H1 (cell line): ENCODE data around the gene SSR1. TPM values are rescaled to one million over a fixed set of nuclear protein-coding genes. Genes with fewer than 3 reads are reported as not detected.

Source experiments
- CTCF ChIA-PET: fragments of 300-600 bp; sonication (Branson Sonifier 250); formaldehyde crosslinking; loops from one replicate; lab custom pipeline; 2021; ENCODE audit not compliant: partially characterized antibody; lab: Charles Lee
- POLR2A ChIA-PET: fragments of 300-600 bp; sonication (Branson Sonifier 250); formaldehyde crosslinking; loops from one replicate; lab custom pipeline; 2021; ENCODE audit warnings: inconsistent platforms; ENCODE audit not compliant: partially characterized antibody; lab: Charles Lee
- DNase-seq, 2 experiments: peaks; one replicate each; pipeline versions ENCODE4 v3.0.0 to v3.0.0-alpha.2; 2010 to 2022; ENCODE audit warnings: low spot score in 2 of 2, low read depth in 1 of 2, mixed read lengths in 1 of 2
- FAIRE-seq: peaks from 2 replicates; lab custom pipeline; 2011; peaks lifted over from hg19 to GRCh38; lab: Jason Lieb, UNC
- H2AFZ ChIP-seq: 2 replicates; pipeline ENCODE4 v1.8.1; 2012; ENCODE audit warnings: low read length, inconsistent platforms
- H2AK5ac ChIP-seq: 2 replicates; pipeline ENCODE4 v1.6.1; 2013; ENCODE audit warnings: low read depth, low read length
- H2BK120ac ChIP-seq: replicated peaks from 2 replicates; pipeline ENCODE3; 2013; ENCODE audit warnings: low read depth, low read length, inconsistent platforms
- H2BK12ac ChIP-seq: 2 replicates; pipeline ENCODE4 v1.6.1; 2013; ENCODE audit warnings: low read depth, low read length
- H2BK15ac ChIP-seq: 2 replicates; pipeline ENCODE4 v1.6.1; 2013; ENCODE audit warnings: low read length
- H2BK20ac ChIP-seq: 2 replicates; pipeline ENCODE4 v1.6.1; 2013; ENCODE audit warnings: low read length
- H2BK5ac ChIP-seq: 2 replicates; pipeline ENCODE4 v1.6.1; 2013; ENCODE audit warnings: low read depth, low read length
- H3K14ac ChIP-seq: 2 replicates; pipeline ENCODE4 v1.6.1; 2013; ENCODE audit warnings: inconsistent platforms; ENCODE audit not compliant: insufficient read length
- H3K18ac ChIP-seq: 2 replicates; pipeline ENCODE4 v1.6.1; 2013; ENCODE audit warnings: low read length; ENCODE audit errors: extremely low read depth
- H3K23ac ChIP-seq: 2 replicates; pipeline ENCODE4 v1.6.1; 2013; ENCODE audit warnings: inconsistent platforms; ENCODE audit not compliant: insufficient read length
- H3K23me2 ChIP-seq: 2 replicates; pipeline ENCODE4 v1.6.1; 2013; ENCODE audit warnings: low read depth, low read length
- H3K27ac ChIP-seq: 2 replicates; pipeline ENCODE4 v1.6.1; 2011; ENCODE audit warnings: low read depth, low read length, inconsistent platforms
- H3K27me3 ChIP-seq, 4 experiments: replicated peaks in 1 of 4; 1 replicate in 1 of 4; 2 replicates in 3 of 4; pipeline versions ENCODE4 v1.6.1 to v1.8.1; 2011 to 2013; ENCODE audit warnings: low read length in 3 of 4, mild to moderate bottlenecking in 3 of 4, inconsistent platforms in 2 of 4, mixed read lengths in 2 of 4, moderate library complexity in 1 of 4; ENCODE audit not compliant: control insufficient read depth in 3 of 4, insufficient read depth in 3 of 4; ENCODE audit errors: extremely low read depth in 1 of 4
- H3K36me3 ChIP-seq, 4 experiments: 2 replicates each; pipeline versions ENCODE4 v1.6.1 to v1.8.1; 2011 to 2013; ENCODE audit warnings: mild to moderate bottlenecking in 4 of 4, low read length in 3 of 4, moderate library complexity in 2 of 4, control low read depth in 1 of 4, inconsistent platforms in 1 of 4; ENCODE audit not compliant: insufficient read depth in 4 of 4, control insufficient read depth in 2 of 4
- H3K4ac ChIP-seq: replicated peaks from 2 replicates; pipeline ENCODE3; 2013; ENCODE audit warnings: low read length, low read depth, mixed read lengths, inconsistent platforms; ENCODE audit not compliant: insufficient read length
- H3K4me1 ChIP-seq, 4 experiments: replicated peaks in 1 of 4; 1 replicate in 1 of 4; 2 replicates in 3 of 4; pipeline versions ENCODE4 v1.6.1 to v1.8.1; 2011 to 2013; ENCODE audit warnings: low read length in 3 of 4, inconsistent platforms in 2 of 4, mixed read lengths in 1 of 4; ENCODE audit not compliant: insufficient read depth in 4 of 4, control insufficient read depth in 3 of 4
- H3K4me2 ChIP-seq, 2 experiments: 2 replicates each; pipeline versions ENCODE4 v1.6.1 to v1.8.1; 2011 to 2013; ENCODE audit warnings: low read depth in 2 of 2, low read length in 2 of 2, control low read depth in 1 of 2, inconsistent platforms in 1 of 2, mild to moderate bottlenecking in 1 of 2; ENCODE audit not compliant: insufficient read depth in 1 of 2
- H3K4me3 ChIP-seq, 4 experiments: fragments of 200-600, 300-600 bp in 1 of 4; sonication (generic), shearing (Covaris generic), sonication (Bioruptor Twin) in 1 of 4; 2 replicates each; pipeline versions ENCODE4 v1.5.1 to v1.8.1; 2011 to 2016; ENCODE audit warnings: low read length in 4 of 4, low read depth in 3 of 4, control low read depth in 2 of 4, inconsistent platforms in 2 of 4, mild to moderate bottlenecking in 2 of 4, mixed read lengths in 1 of 4, moderate library complexity in 1 of 4; ENCODE audit not compliant: insufficient read depth in 2 of 4; ENCODE audit errors: extremely low read depth in 1 of 4
- H3K56ac ChIP-seq: replicated peaks from 2 replicates; pipeline ENCODE3; 2013; ENCODE audit warnings: low read depth, mild to moderate bottlenecking, mixed read lengths, low read length, inconsistent platforms; ENCODE audit not compliant: insufficient read length
- H3K79me1 ChIP-seq: 2 replicates; pipeline ENCODE4 v1.6.1; 2013; ENCODE audit warnings: low read depth, low read length, control low read depth
- H3K79me2 ChIP-seq, 2 experiments: 2 replicates each; pipeline versions ENCODE4 v1.6.1 to v1.8.1; 2012 to 2013; ENCODE audit warnings: low read length in 2 of 2, mild to moderate bottlenecking in 2 of 2, inconsistent platforms in 1 of 2; ENCODE audit not compliant: insufficient read depth in 2 of 2, control insufficient read depth in 1 of 2
- H3K9ac ChIP-seq, 4 experiments: replicated peaks in 1 of 4; 1 replicate in 1 of 4; 2 replicates in 3 of 4; pipeline versions ENCODE4 v1.6.1 to v1.8.1; 2011 to 2013; ENCODE audit warnings: low read depth in 3 of 4, low read length in 3 of 4, control low read depth in 2 of 4, mild to moderate bottlenecking in 2 of 4, moderate library complexity in 2 of 4, inconsistent platforms in 1 of 4; ENCODE audit errors: extremely low read depth in 1 of 4
- H3K9me3 ChIP-seq, 2 experiments: 2 replicates each; pipeline versions ENCODE4 v1.6.1 to v1.8.1; 2012 to 2013; ENCODE audit warnings: mild to moderate bottlenecking in 2 of 2, moderate library complexity in 2 of 2, control low read depth in 1 of 2, inconsistent platforms in 1 of 2, low read depth in 1 of 2, low read length in 1 of 2, mixed read lengths in 1 of 2; ENCODE audit not compliant: insufficient read depth in 2 of 2
- H4K20me1 ChIP-seq, 2 experiments: replicated peaks in 1 of 2; 2 replicates each; pipeline versions ENCODE3 to v1.8.1; 2011 to 2013; ENCODE audit warnings: inconsistent platforms in 2 of 2, low read length in 2 of 2, mild to moderate bottlenecking in 1 of 2; ENCODE audit not compliant: insufficient read depth in 2 of 2, control insufficient read depth in 1 of 2
- H4K5ac ChIP-seq: 2 replicates; pipeline ENCODE4 v1.6.1; 2013; ENCODE audit warnings: low read length, low read depth, mixed read lengths, inconsistent platforms; ENCODE audit not compliant: insufficient read length
- H4K8ac ChIP-seq: 2 replicates; pipeline ENCODE4 v1.8.0; 2013; ENCODE audit warnings: mild to moderate bottlenecking, moderate library complexity, low read length, inconsistent platforms; ENCODE audit not compliant: insufficient read depth; ENCODE audit errors: extremely low read depth
- H4K91ac ChIP-seq: replicated peaks from 2 replicates; pipeline ENCODE3; 2013; ENCODE audit warnings: low read length, mixed read lengths, inconsistent platforms; ENCODE audit not compliant: insufficient read length
- CBX8 ChIP-seq: fragments of 300-800, 300-1000 bp; sonication (generic); IDR thresholded peaks from 2 replicates; pipeline ENCODE4 v1.7.1; 2016; ENCODE audit warnings: low read depth, low read length, borderline replicate concordance
- KDM1A ChIP-seq: fragments of 200-600, 300-600 bp; sonication (generic); IDR thresholded peaks from 2 replicates; pipeline ENCODE4 v1.7.1; 2016; ENCODE audit warnings: mild to moderate bottlenecking, low read length, borderline replicate concordance
- RBBP5 ChIP-seq: IDR thresholded peaks from 2 replicates; pipeline ENCODE4 v1.7.1; 2012; ENCODE audit warnings: low read depth, mild to moderate bottlenecking, inconsistent platforms, low read length, moderate library complexity, borderline replicate concordance
- SP1 ChIP-seq: IDR thresholded peaks from 2 replicates; pipeline ENCODE4 v1.6.1; 2011; ENCODE audit warnings: low read depth, low read length
- WGBS, 2 experiments: shearing (Covaris generic) in 1 of 2; methylation state at CpG; one replicate each; pipeline versions ENCODE4 v1.1.6 to v1.1.7; 2013 to 2015; ENCODE audit warnings: low lambda C conversion rate in 2 of 2, mixed read lengths in 2 of 2, inconsistent platforms in 1 of 2, low coverage in 1 of 2, missing lambda C conversion rate in 1 of 2; ENCODE audit not compliant: insufficient replicate concordance in 2 of 2, insufficient coverage in 1 of 2, insufficient read length in 1 of 2; ENCODE audit errors: extremely low coverage in 1 of 2, missing lambda C conversion rate in 1 of 2; 5-methylcytosine and 5-hydroxymethylcytosine counted together
- polyA plus RNA-seq, 7 experiments: library from polyadenylated mRNA; depleted of rRNA in 3 of 7; stranded (reverse) in 5 of 7; unstranded in 2 of 7; fragments of >200 nt in 5 of 7; fragments of 200-250 nt in 2 of 7; gene quantifications; 1 replicate in 5 of 7; 2 replicates in 1 of 7; 4 replicates in 1 of 7; pipeline versions ENCODE4 v1.2.1 to v1.2.3, GENCODE V29; 2011 to 2013; ENCODE audit warnings: missing spikeins in 2 of 7, mixed read lengths in 2 of 7
- total RNA-seq: library from RNA; stranded (reverse); fragmentation: NEBNext Ultra II Directional; extraction: Animal tissue kit (Norgen Biotek cat#: 25700); gene quantifications from 2 replicates; pipeline ENCODE4 v1.2.1, GENCODE V29; 2021

Gene SSR1
- total and polyA plus RNA-seq, 2 of the 8 experiments (the other 6 are each of a cell fraction or from before 2014, with no cell fraction given), result 26.6 to 117 TPM

DNA sequence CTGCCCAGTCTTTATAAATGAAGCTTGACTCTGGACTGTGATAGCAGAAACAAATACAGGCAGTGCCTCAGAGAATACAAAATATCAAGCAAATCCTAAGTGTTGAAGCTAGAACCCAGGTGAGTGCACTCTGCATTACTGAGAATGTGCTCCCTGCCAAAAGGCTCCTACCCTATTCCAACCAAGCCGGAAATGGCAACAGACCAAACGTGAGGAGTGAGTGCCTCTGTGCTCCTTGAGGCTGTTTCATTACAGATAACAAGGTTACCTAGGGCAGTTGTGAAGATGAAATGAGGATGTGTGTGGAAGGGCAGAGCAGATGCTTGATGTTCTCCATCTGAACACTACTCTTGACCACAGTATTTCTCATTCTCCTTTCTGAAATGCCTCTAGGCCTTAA, 29.3 kb downstream of the SSR1 start:
- peaks cover 0 to 2% of the 10 kb centered on the region in 2 experiments for H4K20me1 ChIP-seq

More for the DNA sequence above, 29.3 kb downstream of the SSR1 start:
- Histone ChIP-seq H3K79me2 (no peaks in the 10 kb centered on the region), H2BK20ac (no peak overlapping the region), H4K5ac (no peak overlapping the region), H3K4me1 (no peaks in the 10 kb centered on the region), H2BK15ac (no peak overlapping the region), H3K23ac (no peak overlapping the region), H2BK120ac (no peak overlapping the region), H4K91ac (no peak overlapping the region), H3K27me3 (no peaks in the 10 kb centered on the region), H3K56ac (no peak overlapping the region), H3K9me3 (no peaks in the 10 kb centered on the region), H3K4ac (no peak overlapping the region), H3K9ac (no peak overlapping the region), H3K18ac (no peak overlapping the region), H3K36me3 (peaks cover 0 to 27% (median 8%) of the 10 kb centered on the region in 4 experiments; a peak in 4 of 8 replicates), H3K4me3 (no peak overlapping the region), H2BK5ac (no peak overlapping the region), H2AFZ (no peak overlapping the region), H3K14ac (no peak overlapping the region), H3K27ac (no peak overlapping the region), H2AK5ac (no peak overlapping the region), H3K23me2 (no peaks in the 10 kb centered on the region), H3K79me1 (no peaks in the 10 kb centered on the region), H3K4me2 (no peak overlapping the region), H2BK12ac (no peak overlapping the region), H4K8ac (no peak overlapping the region)
- 95% methylated on average over 2 of the region's 2 CpGs; no CpG with 5 or more reads in 1 of the 2 experiments for WGBS, 2 experiments
- FAIRE-seq (no peak), DNase-seq (no peak)
- TF ChIP-seq SP1 (no peak), RBBP5 (no peak), CBX8 (no peak), KDM1A (no peak)
- POLR2A ChIA-PET, result interaction anchor here (1.3 to 2.2 kb wide), 3 partner anchors 8 to 51 kb away, joined by 3 to 8 read pairs (median 4); no protein-coding TSS in a partner anchor
- CTCF ChIA-PET, result interaction anchor here (1.3 to 4.2 kb wide), 3 partner anchors 8 to 108 kb away, joined by 3 to 25 read pairs (median 5); partner anchors contain the start of genes CAGE1 and RIOK1
